ENCODE results near the gene FAM47A.

Gene FAM47A

GRCh38 chrX:34132028-34132427 lies at the start of gene FAM47A:
TSS of gene FAM47A (minus strand) at chrX:34132314. CDS start at chrX:34132278, 36 bp downstream.
- DNase-seq, result no peak

DNA sequence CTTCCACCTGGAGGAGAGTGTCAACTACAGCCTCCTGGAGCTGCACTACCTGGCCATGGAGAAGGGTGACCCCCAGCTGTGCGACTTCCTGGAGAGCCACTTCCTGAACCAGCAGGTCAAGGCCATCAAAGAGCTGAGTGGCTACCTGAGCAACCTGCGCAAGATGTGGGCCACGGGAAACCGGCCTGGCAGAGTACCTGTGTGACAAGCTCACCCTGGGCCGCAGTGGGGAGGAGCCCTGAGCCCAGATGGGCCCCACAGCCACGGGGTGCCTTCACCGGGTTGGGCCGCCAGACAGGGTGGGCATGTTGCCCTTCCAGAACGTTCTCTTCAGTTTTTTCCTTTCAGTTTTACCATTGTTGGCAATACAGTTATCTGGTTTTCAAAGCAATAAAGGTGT lies 15.2 kb upstream of the FAM47A start:
- DNase-seq, result no peak

- DNase-seq, result no peak
Observed at GRCh38 chrX:34146906-34147305, 14.8 kb upstream of the FAM47A start.

DNA sequence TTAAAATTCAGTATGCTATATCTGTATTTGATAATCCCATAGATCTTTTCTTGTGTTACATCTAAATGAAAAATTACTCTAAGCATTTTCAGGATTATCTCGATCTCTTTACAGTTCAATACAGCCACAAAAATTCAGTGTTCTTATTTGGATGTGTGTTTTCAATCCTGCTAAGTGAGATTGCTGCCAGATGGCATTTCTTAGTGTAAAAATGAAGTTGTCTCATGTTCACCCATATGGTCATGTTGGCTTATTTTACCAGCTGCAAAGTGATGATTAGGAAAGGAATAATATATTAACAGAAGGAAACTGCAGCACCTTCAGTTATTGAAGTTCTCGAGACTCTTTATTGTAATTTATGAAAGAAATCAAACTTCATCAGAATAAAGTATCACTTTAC lies 12.1 kb upstream of the FAM47A start:
- DNase-seq, result no peak

DNA sequence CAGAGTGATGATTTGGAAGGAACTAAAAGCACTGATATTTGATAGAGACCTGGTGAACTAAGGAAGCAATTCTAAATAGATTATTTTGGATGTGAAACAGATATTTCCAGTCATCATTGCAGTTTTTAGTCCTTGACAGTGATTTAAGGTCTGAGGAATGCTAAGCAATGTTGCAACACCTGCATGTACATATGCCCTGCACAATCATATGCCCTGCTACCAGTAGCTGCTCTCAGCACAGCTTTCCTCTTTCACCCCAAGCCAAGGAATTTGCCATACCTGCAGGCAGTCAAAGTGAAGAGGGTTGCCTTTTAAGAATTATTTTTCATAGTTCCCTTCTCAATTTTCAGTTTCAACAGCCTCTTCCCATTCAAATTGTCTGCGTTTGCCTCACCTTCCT lies 8.7 kb upstream of the FAM47A start:
- DNase-seq, result no peak

DNA sequence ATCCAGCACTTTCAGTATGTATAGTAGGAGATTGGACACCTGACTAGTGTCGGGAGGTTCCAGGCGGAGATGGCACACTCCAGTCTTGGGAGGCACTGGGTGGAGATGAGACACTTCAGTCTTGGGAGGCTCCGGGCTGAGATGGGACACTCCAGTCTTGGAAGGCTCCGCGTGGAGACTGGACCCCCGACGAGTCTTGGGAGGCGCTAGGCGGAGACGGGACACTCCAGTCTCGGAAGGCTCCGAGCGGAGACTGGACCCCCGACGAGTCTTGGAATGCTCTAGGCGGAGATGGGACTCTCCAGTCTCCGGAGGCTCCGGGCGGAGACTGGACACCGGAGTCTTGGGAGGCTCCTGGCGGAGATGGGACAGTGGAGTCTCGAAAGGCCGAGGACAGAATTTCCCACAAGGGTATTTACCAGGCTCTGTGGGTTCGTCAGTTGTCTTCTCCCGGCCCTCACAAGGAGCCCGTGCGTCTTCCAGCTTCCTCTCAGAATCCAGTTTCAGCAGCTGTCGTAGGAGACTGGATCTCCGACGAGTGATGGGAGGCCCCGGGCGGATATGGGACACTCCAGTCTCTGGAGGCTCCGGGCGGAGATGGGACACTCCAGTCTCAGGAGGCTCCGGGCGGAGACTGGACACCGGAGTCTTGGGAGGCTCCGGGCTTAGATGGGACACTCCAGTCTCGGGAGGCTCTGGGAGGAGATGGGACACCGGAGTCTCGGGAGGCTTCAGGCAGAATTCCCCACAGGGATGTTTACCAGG lies 952 bp downstream of the FAM47A start:
- DNase-seq, result no peak

DNA sequence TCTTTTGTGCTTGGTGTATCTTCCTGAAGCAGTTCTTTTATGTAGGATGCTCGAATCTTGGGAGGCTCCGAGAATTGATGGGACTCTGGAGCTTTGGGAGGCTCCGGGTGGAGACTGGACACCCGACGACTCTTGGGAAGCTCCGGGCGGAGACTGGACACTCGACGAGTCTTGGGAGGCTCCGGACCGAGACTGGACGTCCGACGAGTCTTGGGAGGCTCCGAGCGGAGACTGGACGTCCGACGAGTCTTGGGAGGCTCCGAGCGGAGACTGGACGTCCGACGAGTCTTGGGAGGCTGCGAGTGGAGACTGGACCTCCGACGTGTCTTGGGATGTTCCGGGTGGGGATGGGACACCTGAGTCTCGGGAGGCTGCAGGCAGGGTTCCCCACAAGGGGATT lies 1.6 kb downstream of the FAM47A start:
- DNase-seq, result no peak

GRCh38 chrX:34126011-34126410 lies 6.1 kb downstream of the FAM47A start:
- DNase-seq, result no peak

DNA sequence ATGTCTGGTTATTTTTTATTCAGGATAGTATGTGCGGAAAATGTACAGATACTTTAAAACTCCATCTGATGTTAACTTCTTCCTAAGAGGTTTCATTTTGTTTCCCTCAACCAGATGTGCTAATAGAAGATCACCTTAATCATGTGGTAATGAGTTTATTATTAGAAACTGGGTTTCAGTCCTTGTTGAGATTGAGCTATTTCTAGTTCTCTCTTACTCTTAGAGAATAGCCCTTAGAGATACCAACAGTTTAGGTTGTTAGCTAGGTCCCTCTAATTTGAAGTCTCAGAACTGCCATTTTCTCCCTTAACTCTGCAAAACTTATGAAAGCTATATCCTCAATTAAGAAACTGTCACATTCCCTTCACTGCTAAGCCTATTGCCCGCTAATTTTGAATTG lies 13.0 kb downstream of the FAM47A start:
- DNase-seq, result no peak

- no peak for DNase-seq
Observed at GRCh38 chrX:34112459-34112858, 19.7 kb downstream of the FAM47A start.
